ENCODE data around the gene PBX1.

PBX1 gene

DNA sequence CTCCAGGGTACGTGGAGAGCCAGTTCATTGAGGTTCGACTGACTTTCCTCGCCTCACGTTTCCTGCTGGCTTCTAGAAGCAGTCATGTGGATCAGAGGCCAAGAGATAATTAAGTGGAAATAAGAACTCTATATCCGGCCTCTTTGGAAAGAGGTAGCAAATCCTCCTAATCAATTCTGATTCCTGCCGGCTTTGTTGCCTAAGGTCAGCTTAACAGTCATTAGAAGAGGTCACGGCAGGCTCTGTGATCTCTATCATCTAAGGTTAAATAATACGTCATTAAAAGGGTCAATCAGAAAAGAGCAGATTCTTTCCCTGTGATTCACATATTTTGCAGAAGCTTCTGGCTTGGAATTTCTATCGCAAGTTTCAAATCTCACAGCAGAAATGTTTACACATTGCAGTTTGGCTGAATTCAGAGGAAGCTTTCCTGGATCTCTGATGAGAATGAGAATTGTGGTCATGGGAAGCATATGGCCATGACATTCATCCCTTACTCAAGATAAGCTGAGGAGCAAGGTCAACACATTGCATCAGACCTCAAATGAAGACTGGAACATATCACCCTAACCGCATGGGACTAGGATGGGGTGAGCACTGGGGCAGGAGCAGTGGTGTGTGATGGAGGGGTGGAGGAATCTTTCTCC lies 189.4 kb downstream of the PBX1 start:
- Histone ChIP-seq H3K36me3 (ENCODE audit: control insufficient read depth, insufficient read depth, low read length) (no peaks in the 10 kb centered on the region), H3K9ac (ENCODE audit: low read depth, low read length) (no peak overlapping the region), H3K27me3 (ENCODE audit: control insufficient read depth, insufficient read depth, low read length) (no peaks in the 10 kb centered on the region), H3K9me3 (ENCODE audit: control insufficient read depth, insufficient read depth, low read length) (no peaks in the 10 kb centered on the region), H3K4me3 (ENCODE audit: low read depth, low read length) (no peak overlapping the region), H3K4me1 (ENCODE audit: control insufficient read depth, insufficient read depth, low read length) (no peaks in the 10 kb centered on the region)

GRCh38 chr1:164753521-164754077 lies 194.6 kb downstream of the PBX1 start:
- no peaks in the 10 kb centered on the region for H3K27me3 ChIP-seq (ENCODE audit: control insufficient read depth, insufficient read depth, low read length)
- no peaks in the 10 kb centered on the region for H3K36me3 ChIP-seq (ENCODE audit: control insufficient read depth, insufficient read depth, low read length)
- peaks cover 5% of the 10 kb centered on the region for H3K4me1 ChIP-seq (ENCODE audit: control insufficient read depth, insufficient read depth, low read length)
- no peaks in the 10 kb centered on the region for H3K9me3 ChIP-seq (ENCODE audit: control insufficient read depth, insufficient read depth, low read length)
- H3K9ac ChIP-seq (ENCODE audit: low read depth, low read length): no peak overlapping the region
- no peak overlapping the region for H3K4me3 ChIP-seq (ENCODE audit: low read depth, low read length)

GRCh38 chr1:164754088-164754600 lies 195.2 kb downstream of the PBX1 start:
- Histone ChIP-seq H3K9ac (ENCODE audit: low read depth, low read length) (no peak overlapping the region), H3K36me3 (ENCODE audit: control insufficient read depth, insufficient read depth, low read length) (no peaks in the 10 kb centered on the region), H3K4me3 (ENCODE audit: low read depth, low read length) (no peak overlapping the region), H3K4me1 (ENCODE audit: control insufficient read depth, insufficient read depth, low read length) (peaks cover 7% of the 10 kb centered on the region), H3K9me3 (ENCODE audit: control insufficient read depth, insufficient read depth, low read length) (no peaks in the 10 kb centered on the region), H3K27me3 (ENCODE audit: control insufficient read depth, insufficient read depth, low read length) (no peaks in the 10 kb centered on the region)

- Histone ChIP-seq H3K36me3 (ENCODE audit: control insufficient read depth, insufficient read depth, low read length) (no peaks in the 10 kb centered on the region), H3K4me3 (ENCODE audit: low read depth, low read length) (no peak overlapping the region), H3K9me3 (ENCODE audit: control insufficient read depth, insufficient read depth, low read length) (no peaks in the 10 kb centered on the region), H3K27me3 (ENCODE audit: control insufficient read depth, insufficient read depth, low read length) (no peaks in the 10 kb centered on the region), H3K9ac (ENCODE audit: low read depth, low read length) (no peak overlapping the region), H3K4me1 (ENCODE audit: control insufficient read depth, insufficient read depth, low read length) (peaks cover 9% of the 10 kb centered on the region)
Observed at GRCh38 chr1:164755690-164756089, 196.7 kb downstream of the PBX1 start.

- Histone ChIP-seq H3K9me3 (ENCODE audit: control insufficient read depth, insufficient read depth, low read length) (no peaks in the 10 kb centered on the region), H3K36me3 (ENCODE audit: control insufficient read depth, insufficient read depth, low read length) (no peaks in the 10 kb centered on the region), H3K4me1 (ENCODE audit: control insufficient read depth, insufficient read depth, low read length) (peaks cover 9% of the 10 kb centered on the region), H3K4me3 (ENCODE audit: low read depth, low read length) (no peak overlapping the region), H3K27me3 (ENCODE audit: control insufficient read depth, insufficient read depth, low read length) (no peaks in the 10 kb centered on the region), H3K9ac (ENCODE audit: low read depth, low read length) (no peak overlapping the region)
Observed at GRCh38 chr1:164756741-164757140, 197.8 kb downstream of the PBX1 start.

- H3K36me3 ChIP-seq (ENCODE audit: control insufficient read depth, insufficient read depth, low read length): no peaks in the 10 kb centered on the region
- peaks cover 9% of the 10 kb centered on the region for H3K4me1 ChIP-seq (ENCODE audit: control insufficient read depth, insufficient read depth, low read length)
- H3K9ac ChIP-seq (ENCODE audit: low read depth, low read length): no peak overlapping the region
- no peaks in the 10 kb centered on the region for H3K27me3 ChIP-seq (ENCODE audit: control insufficient read depth, insufficient read depth, low read length)
- no peaks in the 10 kb centered on the region for H3K9me3 ChIP-seq (ENCODE audit: control insufficient read depth, insufficient read depth, low read length)
- no peak overlapping the region for H3K4me3 ChIP-seq (ENCODE audit: low read depth, low read length)
Observed at GRCh38 chr1:164757625-164758024, 198.6 kb downstream of the PBX1 start.

- Histone ChIP-seq H3K4me1 (ENCODE audit: control insufficient read depth, insufficient read depth, low read length) (peaks cover 9% of the 10 kb centered on the region), H3K27me3 (ENCODE audit: control insufficient read depth, insufficient read depth, low read length) (no peaks in the 10 kb centered on the region), H3K9me3 (ENCODE audit: control insufficient read depth, insufficient read depth, low read length) (no peaks in the 10 kb centered on the region), H3K9ac (ENCODE audit: low read depth, low read length) (no peak overlapping the region), H3K4me3 (ENCODE audit: low read depth, low read length) (no peak overlapping the region), H3K36me3 (ENCODE audit: control insufficient read depth, insufficient read depth, low read length) (no peaks in the 10 kb centered on the region)
Observed at GRCh38 chr1:164759144-164759920, 200.3 kb downstream of the PBX1 start.

DNA sequence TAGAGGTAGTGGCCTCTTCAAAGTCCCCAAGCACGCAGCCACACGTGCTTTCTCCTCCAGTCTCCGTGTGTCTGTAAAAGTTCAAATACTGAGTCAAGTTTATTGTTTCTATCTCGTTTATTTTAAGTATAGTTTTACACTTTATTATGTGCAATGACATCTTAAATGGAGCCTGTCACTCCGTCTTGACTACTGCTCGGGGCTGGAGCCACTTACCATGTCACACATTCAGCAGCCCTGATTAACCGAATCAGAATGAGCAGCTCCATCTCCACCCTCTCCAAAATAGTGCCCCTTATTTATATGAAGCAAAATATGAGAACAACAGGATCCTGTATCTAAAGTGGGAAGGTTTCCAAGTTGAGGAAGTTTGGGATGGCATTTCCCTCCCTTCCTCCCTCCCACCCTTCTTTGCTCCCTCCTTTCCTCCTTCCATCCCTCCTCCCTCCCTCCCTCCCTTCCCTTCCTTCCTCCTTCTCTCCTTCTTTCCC lies 201.0 kb downstream of the PBX1 start:
- Histone ChIP-seq H3K27me3 (ENCODE audit: control insufficient read depth, insufficient read depth, low read length) (no peaks in the 10 kb centered on the region), H3K9me3 (ENCODE audit: control insufficient read depth, insufficient read depth, low read length) (no peaks in the 10 kb centered on the region), H3K36me3 (ENCODE audit: control insufficient read depth, insufficient read depth, low read length) (no peaks in the 10 kb centered on the region), H3K9ac (ENCODE audit: low read depth, low read length) (no peak overlapping the region), H3K4me1 (ENCODE audit: control insufficient read depth, insufficient read depth, low read length) (peaks cover 9% of the 10 kb centered on the region), H3K4me3 (ENCODE audit: low read depth, low read length) (no peak overlapping the region)

DNA sequence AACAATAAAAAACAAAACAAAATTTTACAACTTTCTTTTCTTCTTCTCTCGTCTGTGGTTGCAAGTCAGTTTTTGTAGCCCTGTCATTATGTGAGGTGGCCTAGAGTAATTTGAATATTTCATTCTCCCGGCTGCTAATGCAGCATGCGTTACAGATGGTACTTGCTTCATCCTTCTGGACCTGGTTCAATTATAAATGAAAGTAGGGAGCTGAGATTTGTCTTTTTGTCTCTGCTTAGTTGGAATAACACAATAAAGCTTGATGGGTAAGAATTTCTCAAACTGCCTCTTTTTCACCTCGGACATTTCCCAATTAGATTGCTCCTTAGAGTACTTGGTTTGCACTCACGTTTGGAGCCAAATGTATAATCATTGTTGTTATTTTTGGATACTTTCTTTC lies 201.6 kb downstream of the PBX1 start:
- Histone ChIP-seq H3K36me3 (ENCODE audit: control insufficient read depth, insufficient read depth, low read length) (no peaks in the 10 kb centered on the region), H3K4me3 (ENCODE audit: low read depth, low read length) (no peak overlapping the region), H3K4me1 (ENCODE audit: control insufficient read depth, insufficient read depth, low read length) (peaks cover 9% of the 10 kb centered on the region), H3K9ac (ENCODE audit: low read depth, low read length) (no peak overlapping the region), H3K9me3 (ENCODE audit: control insufficient read depth, insufficient read depth, low read length) (no peaks in the 10 kb centered on the region), H3K27me3 (ENCODE audit: control insufficient read depth, insufficient read depth, low read length) (no peaks in the 10 kb centered on the region)

DNA sequence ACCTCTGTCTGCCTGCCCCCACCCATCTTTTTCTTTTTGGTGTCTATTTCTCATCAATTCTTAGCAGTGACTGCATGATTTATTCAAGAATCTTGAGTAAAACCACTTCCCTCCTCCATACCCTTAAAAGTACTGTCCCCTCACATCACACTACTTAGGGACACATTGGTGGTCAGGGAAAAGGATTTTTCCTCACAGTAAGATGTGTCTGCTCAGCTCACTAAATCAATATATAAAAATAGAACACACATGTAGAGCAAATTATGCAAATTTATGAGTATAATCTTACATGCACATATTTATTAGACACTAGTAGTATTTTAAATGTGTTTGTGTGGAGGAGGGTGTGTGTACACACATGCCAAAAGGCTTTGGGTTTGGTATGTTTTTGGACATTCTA lies 202.0 kb downstream of the PBX1 start:
- no peaks in the 10 kb centered on the region for H3K27me3 ChIP-seq (ENCODE audit: control insufficient read depth, insufficient read depth, low read length)
- no peaks in the 10 kb centered on the region for H3K36me3 ChIP-seq (ENCODE audit: control insufficient read depth, insufficient read depth, low read length)
- H3K4me1 ChIP-seq (ENCODE audit: control insufficient read depth, insufficient read depth, low read length): peaks cover 9% of the 10 kb centered on the region
- no peaks in the 10 kb centered on the region for H3K9me3 ChIP-seq (ENCODE audit: control insufficient read depth, insufficient read depth, low read length)
- no peak overlapping the region for H3K4me3 ChIP-seq (ENCODE audit: low read depth, low read length)
- H3K9ac ChIP-seq (ENCODE audit: low read depth, low read length): no peak overlapping the region

GRCh38 chr1:164763098-164763497 lies 204.1 kb downstream of the PBX1 start:
- H3K4me1 ChIP-seq (ENCODE audit: control insufficient read depth, insufficient read depth, low read length): peaks cover 9% of the 10 kb centered on the region
- H3K27me3 ChIP-seq (ENCODE audit: control insufficient read depth, insufficient read depth, low read length): no peaks in the 10 kb centered on the region
- no peaks in the 10 kb centered on the region for H3K9me3 ChIP-seq (ENCODE audit: control insufficient read depth, insufficient read depth, low read length)
- no peak overlapping the region for H3K4me3 ChIP-seq (ENCODE audit: low read depth, low read length)
- no peaks in the 10 kb centered on the region for H3K36me3 ChIP-seq (ENCODE audit: control insufficient read depth, insufficient read depth, low read length)
- no peak overlapping the region for H3K9ac ChIP-seq (ENCODE audit: low read depth, low read length)

- Histone ChIP-seq H3K36me3 (ENCODE audit: control insufficient read depth, insufficient read depth, low read length) (no peaks in the 10 kb centered on the region), H3K9ac (ENCODE audit: low read depth, low read length) (no peak overlapping the region), H3K4me1 (ENCODE audit: control insufficient read depth, insufficient read depth, low read length) (peaks cover 4% of the 10 kb centered on the region), H3K9me3 (ENCODE audit: control insufficient read depth, insufficient read depth, low read length) (no peaks in the 10 kb centered on the region), H3K4me3 (ENCODE audit: low read depth, low read length) (no peak overlapping the region), H3K27me3 (ENCODE audit: control insufficient read depth, insufficient read depth, low read length) (no peaks in the 10 kb centered on the region)
Observed at GRCh38 chr1:164764333-164764732, 205.3 kb downstream of the PBX1 start.

Data from iPS-15b (cell line).